ENCODE measurements around the gene SUPT5H. TPM values are rescaled to one million over a fixed set of nuclear protein-coding genes. Genes with fewer than 3 reads are reported as not detected.
A peak's percentile ranks its signal among the peaks of the same experiment; 100 is the strongest.

The SUPT5H gene
- total and polyA plus RNA-seq, 2 of the 13 experiments (the other 11 are each of a cell fraction or from before 2014, with no cell fraction given), result 48.2 to 51.7 TPM

DNA sequence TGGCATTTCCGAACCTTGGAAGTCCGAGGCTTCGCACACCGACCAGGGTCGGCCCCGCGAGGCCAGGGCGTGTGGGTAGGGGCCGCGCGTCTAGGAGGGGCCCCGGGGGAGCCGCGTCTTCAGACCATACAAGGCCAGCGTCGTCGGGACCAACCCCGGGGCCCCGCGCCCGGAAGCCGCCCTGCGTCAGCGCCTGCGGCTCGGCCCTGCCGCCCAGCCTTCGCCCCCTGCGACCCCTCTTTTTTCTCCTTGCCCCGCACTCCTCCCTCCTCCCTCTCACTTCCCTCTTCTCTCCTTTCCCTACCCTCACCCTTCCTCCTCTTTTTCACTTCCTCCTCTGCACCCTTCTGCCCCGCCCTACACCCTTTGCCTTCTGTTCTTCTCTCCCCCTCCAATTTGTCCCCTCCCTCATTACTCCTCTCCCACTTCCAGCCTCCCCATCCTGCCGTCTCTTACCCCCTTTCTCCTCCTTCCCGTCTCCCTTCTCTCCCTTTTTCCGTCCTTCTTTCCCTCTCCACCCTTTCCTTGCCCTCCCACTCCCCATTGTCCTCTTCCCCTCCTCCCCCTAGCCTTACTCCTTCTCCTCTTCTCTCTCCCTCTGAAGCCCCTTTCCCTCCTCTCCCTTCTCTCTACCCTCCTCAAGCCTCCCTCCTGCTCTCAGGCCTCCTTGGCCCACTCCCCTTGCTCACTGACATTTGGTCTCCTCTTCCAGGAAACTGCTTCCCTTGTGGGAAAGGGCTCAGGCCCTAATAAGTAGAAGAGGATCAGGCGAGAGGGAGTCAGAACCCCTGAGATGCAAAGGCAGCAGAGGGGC lies 35.2 kb upstream of the SUPT5H start (continued):
- TF ChIP-seq, protein P1, sequence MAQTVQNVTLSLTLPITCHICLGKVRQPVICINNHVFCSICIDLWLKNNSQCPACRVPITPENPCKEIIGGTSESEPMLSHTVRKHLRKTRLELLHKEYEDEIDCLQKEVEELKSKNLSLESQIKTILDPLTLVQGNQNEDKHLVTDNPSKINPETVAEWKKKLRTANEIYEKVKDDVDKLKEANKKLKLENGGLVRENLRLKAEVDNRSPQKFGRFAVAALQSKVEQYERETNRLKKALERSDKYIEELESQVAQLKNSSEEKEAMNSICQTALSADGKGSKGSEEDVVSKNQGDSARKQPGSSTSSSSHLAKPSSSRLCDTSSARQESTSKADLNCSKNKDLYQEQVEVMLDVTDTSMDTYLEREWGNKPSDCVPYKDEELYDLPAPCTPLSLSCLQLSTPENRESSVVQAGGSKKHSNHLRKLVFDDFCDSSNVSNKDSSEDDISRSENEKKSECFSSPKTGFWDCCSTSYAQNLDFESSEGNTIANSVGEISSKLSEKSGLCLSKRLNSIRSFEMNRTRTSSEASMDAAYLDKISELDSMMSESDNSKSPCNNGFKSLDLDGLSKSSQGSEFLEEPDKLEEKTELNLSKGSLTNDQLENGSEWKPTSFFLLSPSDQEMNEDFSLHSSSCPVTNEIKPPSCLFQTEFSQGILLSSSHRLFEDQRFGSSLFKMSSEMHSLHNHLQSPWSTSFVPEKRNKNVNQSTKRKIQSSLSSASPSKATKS (CRISPR knock-in tag; IDR thresholded peaks at IDR 0.05), result no peak; the same call in 1 of the 2 replicates
- TF ChIP-seq ZNF496 (CRISPR knock-in tag; IDR thresholded peaks at IDR 0.05; ENCODE audit: insufficient replicate concordance) (no peak), ZSCAN30 (CRISPR knock-in tag; IDR thresholded peaks at IDR 0.05) (no peak), ZBTB1 (CRISPR knock-in tag; IDR thresholded peaks at IDR 0.05; ENCODE audit: borderline replicate concordance) (no peak), FOXA3 (CRISPR knock-in tag; IDR thresholded peaks at IDR 0.05) (no peak), PHF8 (CRISPR knock-in tag; IDR thresholded peaks at IDR 0.05) (peak; percentile 52; the same call in 1 of the 2 replicates), SNAI1 (CRISPR knock-in tag; IDR thresholded peaks at IDR 0.05; ENCODE audit: borderline replicate concordance) (no peak), RARA (CRISPR knock-in tag; IDR thresholded peaks at IDR 0.05) (peak; percentile 25; the same call in 1 of the 2 replicates), KMT2B (CRISPR knock-in tag; IDR thresholded peaks at IDR 0.05) (no peak), ZNF605 (CRISPR knock-in tag; IDR thresholded peaks at IDR 0.05) (no peak), ZNF761 (CRISPR knock-in tag; conservative IDR thresholded peaks at IDR 0.05) (peak; percentile 67; the same call in 1 of the 2 replicates), ZNF563 (CRISPR knock-in tag; IDR thresholded peaks at IDR 0.05) (0 out of 2 replicates have a peak, but pooled peaks have one; percentile 41), ZNF350 (CRISPR knock-in tag; IDR thresholded peaks at IDR 0.05; ENCODE audit: borderline replicate concordance, low read depth) (no peak), POLR2A (IDR thresholded peaks at IDR 0.05; ENCODE audit: insufficient read depth in 1 of 2, low read depth in 2 of 2, low read length in 2 of 2) (peak; percentile 21 to 51; a peak in 2 of 4 replicates), ZNF224 (CRISPR knock-in tag; IDR thresholded peaks at IDR 0.05) (0 out of 2 replicates have a peak, but pooled peaks have one; percentile 10), ZFY (CRISPR knock-in tag; IDR thresholded peaks at IDR 0.05) (no peak; the same call in 1 of the 2 replicates), ZNF614 (CRISPR knock-in tag; IDR thresholded peaks at IDR 0.05; ENCODE audit: borderline replicate concordance) (0 out of 2 replicates have a peak, but pooled peaks have one; percentile 45), MLLT10 (CRISPR knock-in tag; IDR thresholded peaks at IDR 0.05) (no peak), ZIK1 (CRISPR knock-in tag; IDR thresholded peaks at IDR 0.05; ENCODE audit: borderline replicate concordance, low read depth) (0 out of 2 replicates have a peak, but pooled peaks have one; percentile 13), NFYC (CRISPR knock-in tag; IDR thresholded peaks at IDR 0.05) (0 out of 2 replicates have a peak, but pooled peaks have one; percentile 21), ZNF256 (CRISPR knock-in tag; conservative IDR thresholded peaks at IDR 0.05) (0 out of 2 replicates have a peak, but pooled peaks have one; percentile 22), ZNF713 (CRISPR knock-in tag; IDR thresholded peaks at IDR 0.05) (no peak), FOSL2 (CRISPR knock-in tag; IDR thresholded peaks at IDR 0.05) (no peak), ZXDC (CRISPR knock-in tag; IDR thresholded peaks at IDR 0.05) (no peak)
- TF ChIP-seq, protein P2, sequence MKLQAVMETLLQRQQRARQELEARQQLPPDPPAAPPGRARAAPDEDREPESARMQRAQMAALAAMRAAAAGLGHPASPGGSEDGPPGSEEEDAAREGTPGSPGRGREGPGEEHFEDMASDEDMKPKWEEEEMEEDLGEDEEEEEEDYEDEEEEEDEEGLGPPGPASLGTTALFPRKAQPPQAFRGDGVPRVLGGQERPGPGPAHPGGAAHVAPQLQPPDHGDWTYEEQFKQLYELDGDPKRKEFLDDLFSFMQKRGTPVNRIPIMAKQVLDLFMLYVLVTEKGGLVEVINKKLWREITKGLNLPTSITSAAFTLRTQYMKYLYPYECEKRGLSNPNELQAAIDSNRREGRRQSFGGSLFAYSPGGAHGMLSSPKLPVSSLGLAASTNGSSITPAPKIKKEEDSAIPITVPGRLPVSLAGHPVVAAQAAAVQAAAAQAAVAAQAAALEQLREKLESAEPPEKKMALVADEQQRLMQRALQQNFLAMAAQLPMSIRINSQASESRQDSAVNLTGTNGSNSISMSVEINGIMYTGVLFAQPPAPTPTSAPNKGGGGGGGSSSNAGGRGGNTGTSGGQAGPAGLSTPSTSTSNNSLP (IDR thresholded peaks at IDR 0.05; ENCODE audit: low read depth, low read length), result no peak
